Prostate gland (tissue), 2 donors: ENCODE measurements around the gene DNAJB4. TPM values are rescaled to one million over a fixed set of nuclear protein-coding genes. Genes with fewer than 3 reads are reported as not detected.

ENCODE experiments used
- small RNA-seq, 2 donors: library from RNA; depleted of rRNA; stranded (forward); fragments of <200 nt; gene quantifications; one replicate each; pipeline ENCODE3, GENCODE V24; 2016
- total RNA-seq, 2 donors: library from RNA; depleted of rRNA; stranded (reverse); fragments of >200 nt; gene quantifications; one replicate each; pipeline ENCODE4 v1.1.0, GENCODE V29; 2016

The DNAJB4 gene
- total RNA-seq, 2 donors from 2014 or later = 15.8 to 22.8 TPM

Small RNA genes lying within 50 kb of the gene (small RNA-seq; reads per million reads assigned to genes)
- 0 reads per million in 2 donors for gene AC103591.3

Other genes with a start within 250 kb of the DNAJB4 start
- gene USP33, start 245.1 kb upstream of the DNAJB4 start, total RNA-seq = 10 to 100 TPM; 46.2 to 49.9 TPM
- gene MIGA1, start 225.3 kb upstream of the DNAJB4 start, total RNA-seq = 10 to 100 TPM; 16.2 to 19.3 TPM
- 10 to 100 TPM; 13.2 to 14.1 TPM for gene NEXN, start 116.3 kb upstream of the DNAJB4 start, total RNA-seq
- 100 to 1,000 TPM; 109 to 126 TPM for gene FUBP1, start 25.9 kb upstream of the DNAJB4 start, total RNA-seq
- gene GIPC2, start 41.0 kb downstream of the DNAJB4 start, total RNA-seq = 1 to 10 TPM; 2.0 to 2.2 TPM